Retinal pigment epithelial cell (primary cell): ENCODE results near the gene TDRD10.

Source experiments
- DNase-seq: peaks from one replicate; pipeline ENCODE4 v3.0.0-alpha.2; 2010; ENCODE audit warnings: low read depth
- H3K4me3 ChIP-seq: 2 replicates; pipeline ENCODE4 v1.5.1; 2011; ENCODE audit warnings: mild to moderate bottlenecking, low read length, control low read depth, moderate library complexity
- CTCF ChIP-seq: conservative IDR thresholded peaks from 2 replicates; pipeline ENCODE4 v1.5.1; 2011; ENCODE audit warnings: low read depth, low read length, control low read depth, inconsistent platforms

TDRD10 gene

GRCh38 chr1:154573168-154573510 lies 71.1 kb downstream of the TDRD10 start:
- H3K4me3 ChIP-seq = no peak overlapping the region
- no peak for TF ChIP-seq CTCF
- no peak for DNase-seq

- no peak for DNase-seq
- no peak overlapping the region for H3K4me3 ChIP-seq
- no peak for TF ChIP-seq CTCF
Observed at GRCh38 chr1:154574716-154575115, 72.7 kb downstream of the TDRD10 start.

- no peak overlapping the region for H3K4me3 ChIP-seq
- DNase-seq = no peak
- no peak for TF ChIP-seq CTCF
Observed at GRCh38 chr1:154575147-154575927, 73.3 kb downstream of the TDRD10 start.

- no peak for TF ChIP-seq CTCF
- H3K4me3 ChIP-seq = no peak overlapping the region
- DNase-seq = no peak
Observed at GRCh38 chr1:154575951-154576566, 74.0 kb downstream of the TDRD10 start.

GRCh38 chr1:154577346-154578057 lies 75.5 kb downstream of the TDRD10 start:
- TF ChIP-seq CTCF = no peak
- H3K4me3 ChIP-seq = no peak overlapping the region
- no peak for DNase-seq

GRCh38 chr1:154578058-154578418 lies 76.0 kb downstream of the TDRD10 start:
- DNase-seq = no peak
- no peak overlapping the region for H3K4me3 ChIP-seq
- no peak for TF ChIP-seq CTCF
